Breast epithelium (tissue), 4 donors: ENCODE measurements around the gene ACKR1. TPM values are rescaled to one million over a fixed set of nuclear protein-coding genes. Genes with fewer than 3 reads are reported as not detected.

Experiments
- DNase-seq, 2 donors: peaks; one replicate each; pipeline ENCODE4 v3.0.0-alpha.2; 2019; ENCODE audit warnings: low spot score in 2 of 2
- H3K27ac ChIP-seq, 2 donors: fragments of 200-600 bp; sonication (generic) in 1 of 2; one replicate each; pipeline ENCODE4 v1.5.1; 2016 to 2019; ENCODE audit warnings: mild to moderate bottlenecking in 1 of 2
- H3K27me3 ChIP-seq, 2 donors: fragments of 200-600 bp; sonication (generic) in 1 of 2; one replicate each; pipeline versions ENCODE4 v1.5.1 to v1.6.0; 2017 to 2019; ENCODE audit warnings: control low read depth in 1 of 2, mild to moderate bottlenecking in 1 of 2
- H3K36me3 ChIP-seq: fragments of 200-600 bp; one replicate; pipeline ENCODE4 v1.5.1; 2019
- H3K4me1 ChIP-seq, 2 donors: fragments of 200-600 bp; sonication (generic); one replicate each; pipeline ENCODE4 v1.5.1; 2016 to 2019; ENCODE audit warnings: control low read depth in 1 of 2
- H3K4me3 ChIP-seq, 3 donors: fragments of 200-600 bp; sonication (generic); 1 replicate in 2 of 3; 2 replicates in 1 of 3; pipeline ENCODE4 v1.5.1; 2016 to 2019; ENCODE audit warnings: mild to moderate bottlenecking in 3 of 3, moderate library complexity in 2 of 3
- H3K9me3 ChIP-seq, 2 donors: fragments of 200-600 bp; sonication (generic) in 1 of 2; one replicate each; pipeline ENCODE4 v1.5.1; 2016 to 2019; ENCODE audit warnings: control low read depth in 1 of 2
- CTCF ChIP-seq, 3 donors: fragments of 450-650 bp; IDR thresholded peaks; one replicate each; pipeline ENCODE4 v1.5.1; 2016 to 2017; ENCODE audit warnings: antibody characterized with exemption in 3 of 3, mild to moderate bottlenecking in 3 of 3, moderate library complexity in 3 of 3
- POLR2A ChIP-seq: fragments of 450-650 bp; IDR thresholded peaks from one replicate; pipeline ENCODE4 v1.6.1; 2016; ENCODE audit warnings: antibody characterized with exemption, mild to moderate bottlenecking, moderate library complexity
- POLR2AphosphoS5 ChIP-seq, 3 donors: sonication (generic); formaldehyde crosslinking; IDR thresholded peaks; one replicate each; pipeline ENCODE4 v1.6.1; 2017; ENCODE audit warnings: antibody characterized with exemption in 3 of 3
- intact Hi-C: fragments of 100-400 bp; cut with DNase I; formaldehyde crosslinking; loops from one replicate; pipeline ENCODE4 v1.15.1; 2023; ENCODE audit warnings: low total_unique reads
- total RNA-seq, 3 donors: library from RNA; depleted of rRNA; stranded (reverse); fragments of >200 nt; gene quantifications; one replicate each; pipeline ENCODE4 v1.1.0, GENCODE V29; 2016

ACKR1 gene
- total RNA-seq, 3 donors from 2014 or later = 32.3 to 83.2 (median 81.9) TPM

- H3K9me3 ChIP-seq = no peaks in the 10 kb centered on the region
- no peaks in the 10 kb centered on the region for H3K27me3 ChIP-seq
- no peaks in the 10 kb centered on the region for H3K4me1 ChIP-seq
- no peak overlapping the region for H3K27ac ChIP-seq
- intact Hi-C loops = no loop called here
- no peak for DNase-seq
- no peaks in the 10 kb centered on the region for H3K36me3 ChIP-seq
- TF ChIP-seq CTCF (IDR thresholded peaks at IDR 0.05) = no peak
- no peak for TF ChIP-seq POLR2AphosphoS5 (IDR thresholded peaks at IDR 0.05)
- no peak for TF ChIP-seq POLR2A
- no peak overlapping the region for H3K4me3 ChIP-seq
Measured at GRCh38 chr1:159218649-159219636, 14.3 kb downstream of the ACKR1 start.

- Histone ChIP-seq H3K4me1 (no peaks in the 10 kb centered on the region), H3K9me3 (no peaks in the 10 kb centered on the region), H3K36me3 (no peaks in the 10 kb centered on the region), H3K27me3 (no peaks in the 10 kb centered on the region), H3K4me3 (no peak overlapping the region), H3K27ac (no peak overlapping the region)
- intact Hi-C loops = no loop called here
- TF ChIP-seq POLR2AphosphoS5 (IDR thresholded peaks at IDR 0.05) (no peak), CTCF (IDR thresholded peaks at IDR 0.05) (no peak), POLR2A (no peak)
- no peak for DNase-seq
Measured at GRCh38 chr1:159222075-159222865, 17.6 kb downstream of the ACKR1 start.

GRCh38 chr1:159223004-159223403 is 18.3 kb downstream of the ACKR1 start:
- intact Hi-C loops = no loop called here
- TF ChIP-seq POLR2A (no peak), CTCF (IDR thresholded peaks at IDR 0.05) (no peak), POLR2AphosphoS5 (IDR thresholded peaks at IDR 0.05) (no peak)
- no peaks in the 10 kb centered on the region for H3K27me3 ChIP-seq
- H3K36me3 ChIP-seq = no peaks in the 10 kb centered on the region
- no peak overlapping the region for H3K4me3 ChIP-seq
- no peak overlapping the region for H3K27ac ChIP-seq
- H3K9me3 ChIP-seq = no peaks in the 10 kb centered on the region
- no peaks in the 10 kb centered on the region for H3K4me1 ChIP-seq
- DNase-seq = no peak

GRCh38 chr1:159228554-159228953 is 23.9 kb downstream of the ACKR1 start:
- TF ChIP-seq POLR2AphosphoS5 (IDR thresholded peaks at IDR 0.05) = no peak
- no peak for TF ChIP-seq POLR2A
- Histone ChIP-seq H3K27ac (peak overlapping the region; percentile 59 to 87), H3K36me3 (no peaks in the 10 kb centered on the region), H3K4me1 (peaks cover 0 to 7% of the 10 kb centered on the region in 2 donors), H3K27me3 (no peaks in the 10 kb centered on the region), H3K4me3 (no peak overlapping the region), H3K9me3 (no peaks in the 10 kb centered on the region)
- DNase-seq = no peak
- intact Hi-C loops = no loop called here

- peak overlapping the region in 1 of 3 donors; percentile 15 for H3K4me3 ChIP-seq
- intact Hi-C loops = no loop called here
- TF ChIP-seq CTCF (IDR thresholded peaks at IDR 0.05) (no peak), POLR2A (no peak), POLR2AphosphoS5 (IDR thresholded peaks at IDR 0.05) (no peak)
- H3K9me3 ChIP-seq = no peaks in the 10 kb centered on the region
- H3K4me1 ChIP-seq = peaks cover 0 to 7% of the 10 kb centered on the region in 2 donors
- DNase-seq = peak in 1 of 2 donors; percentile 84
- no peaks in the 10 kb centered on the region for H3K27me3 ChIP-seq
- H3K27ac ChIP-seq = peak overlapping the region; percentile 59 to 87
- H3K36me3 ChIP-seq = no peaks in the 10 kb centered on the region
Measured at GRCh38 chr1:159229260-159229885, 24.7 kb downstream of the ACKR1 start.
